Measurements from ENCODE around the gene RHO. TPM values are rescaled to one million over a fixed set of nuclear protein-coding genes. Genes with fewer than 3 reads are reported as not detected.
A peak's percentile ranks its signal among the peaks of the same experiment; 100 is the strongest.

Gene RHO
- total RNA-seq, 1 experiment from 2014 or later: not detected

GRCh38 chr3:129552287-129553050 is 24.0 kb downstream of the RHO start:
- Histone ChIP-seq H4K20me1 (ENCODE audit: insufficient read depth) (no peaks in the 10 kb centered on the region), H3K9me3 (ENCODE audit: control insufficient read depth in 1 of 2, insufficient read depth in 1 of 2, low read depth in 1 of 2, low read length in 2 of 2) (no peaks in the 10 kb centered on the region), H3K4me3 (replicated peaks in 1 of 2; ENCODE audit: low read depth in 1 of 2, low read length in 2 of 2) (no peak overlapping the region), H3K4me1 (ENCODE audit: control insufficient read depth in 1 of 2, insufficient read depth in 2 of 2, low read length in 2 of 2) (peaks cover 0 to 6% of the 10 kb centered on the region in 2 experiments; a peak in 1 of 4 replicates), H3K9ac (ENCODE audit: low read length) (no peak overlapping the region), H3K36me3 (ENCODE audit: control insufficient read depth in 1 of 2, insufficient read depth in 2 of 2, low read length in 2 of 2) (no peaks in the 10 kb centered on the region), H3K4me2 (ENCODE audit: low read length) (no peak overlapping the region), H3K27ac (ENCODE audit: low read depth, low read length) (no peak overlapping the region), H3K27me3 (ENCODE audit: insufficient read depth, low read length) (no peaks in the 10 kb centered on the region), H2AFZ (ENCODE audit: low read depth, low read length, poor library complexity, severe bottlenecking) (no peak overlapping the region), H3K79me2 (ENCODE audit: insufficient read depth, low read length) (no peaks in the 10 kb centered on the region), H3K9me2 (ENCODE audit: insufficient read depth) (no peaks in the 10 kb centered on the region)
- 0 out of 2 replicates have a peak, but pooled peaks have one; percentile 24 for ATAC-seq
- ChIA-PET CTCF (interaction anchor here (2.1 kb wide), 1 partner anchor 62 kb away, joined by 8 read pairs; no protein-coding TSS in a partner anchor), POLR2A (no interaction called here), RAD21 (ENCODE audit: low non-redundant PET in 1 of 2, low total read pairs in 2 of 2, uncharacterized antibody in 2 of 2, unreplicated experiment in 2 of 2) (no interaction called here)
- TF ChIP-seq JUND (IDR thresholded peaks at IDR 0.05): no peak
- no peak for TF ChIP-seq YY1 (IDR thresholded peaks at IDR 0.05; ENCODE audit: extremely low read depth, insufficient replicate concordance, low read depth, low read length)
- no peak for TF ChIP-seq ATF3 (IDR thresholded peaks at IDR 0.05)
- TF ChIP-seq SP1 (IDR thresholded peaks at IDR 0.05; ENCODE audit: low read depth): no peak
- no peak for TF ChIP-seq REST (IDR thresholded peaks at IDR 0.05; ENCODE audit: low read depth)
- TF ChIP-seq CBX3 (IDR thresholded peaks at IDR 0.05; ENCODE audit: low read depth): no peak
- intact Hi-C loops (cut with micrococcal nuclease): no loop called here
- no peak for DNase-seq (ENCODE audit: low read depth, low spot score)
- BruUV-seq (replicated peaks): no TSS peak

All from HCT116 (cell line).